Pulmonary artery endothelial cell (primary cell): ENCODE data around the gene CDH23. TPM values are rescaled to one million over a fixed set of nuclear protein-coding genes. Genes with fewer than 3 reads are reported as not detected.

ENCODE experiments used
- DNase-seq: peaks from one replicate; pipeline ENCODE4 v3.0.0-alpha.2; 2011; ENCODE audit warnings: low read depth, low spot score
- total RNA-seq: library from RNA; depleted of rRNA; stranded (reverse); fragments of >200 nt; gene quantifications from 2 replicates; pipeline ENCODE4 v1.2.3, GENCODE V29; 2014

Gene CDH23
- total RNA-seq, 1 donor from 2014 or later, result 0.07 TPM

- no peak for DNase-seq
Observed at GRCh38 chr10:71621231-71622153, 224.8 kb downstream of the CDH23 start.

- DNase-seq, result no peak
Observed at GRCh38 chr10:71622154-71622526, 225.4 kb downstream of the CDH23 start.

GRCh38 chr10:71622616-71623015, 225.9 kb downstream of the CDH23 start:
- no peak for DNase-seq

DNA sequence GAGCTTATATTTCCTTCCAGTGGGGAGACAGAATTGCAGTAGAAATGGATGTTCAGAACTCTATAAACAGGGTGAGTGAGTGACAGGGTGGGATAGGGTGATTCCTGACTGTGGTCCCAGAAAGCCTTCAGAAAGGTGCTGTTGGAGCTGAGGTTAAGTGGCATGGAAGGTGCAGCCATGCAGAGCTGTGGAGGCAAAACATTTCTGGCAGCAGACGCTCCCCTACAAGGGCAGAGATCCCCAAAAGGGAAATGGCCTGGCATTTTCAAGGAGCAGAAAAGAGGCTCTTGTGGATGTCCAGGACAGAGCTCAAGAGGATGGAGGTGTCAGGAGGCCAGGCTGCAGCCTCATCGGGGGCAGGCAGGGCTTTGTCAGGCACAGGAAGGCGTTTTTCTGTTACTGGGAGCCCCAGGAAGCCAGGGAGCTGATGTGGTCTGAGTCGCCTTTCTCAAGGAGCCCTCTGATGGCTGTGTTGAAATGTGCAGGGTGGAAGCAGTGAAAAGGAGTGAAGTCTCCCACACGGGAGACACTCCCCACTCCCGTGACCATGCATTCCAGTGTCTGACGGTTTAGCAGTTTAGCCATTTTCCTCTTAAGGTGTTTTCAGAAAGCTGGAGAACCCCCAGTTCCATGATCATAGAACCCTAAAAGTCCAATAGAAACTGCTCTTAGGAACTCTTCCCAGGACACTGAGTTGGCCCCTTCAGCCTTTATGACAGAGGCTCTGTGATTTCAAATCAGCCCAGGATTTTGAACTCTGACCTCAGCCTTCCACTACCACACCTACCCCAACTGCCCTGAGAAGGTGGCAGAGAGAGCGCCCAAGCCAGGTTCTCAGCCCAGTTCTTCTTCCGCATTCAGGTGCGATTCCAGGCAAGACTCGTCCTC, 226.6 kb downstream of the CDH23 start:
- no peak for DNase-seq

GRCh38 chr10:71623986-71624291, 227.2 kb downstream of the CDH23 start:
- no peak for DNase-seq

GRCh38 chr10:71625445-71626175, 228.9 kb downstream of the CDH23 start:
- DNase-seq, result no peak

- DNase-seq, result no peak
Observed at GRCh38 chr10:71627230-71627939, 230.7 kb downstream of the CDH23 start.

GRCh38 chr10:71627956-71628355, 231.2 kb downstream of the CDH23 start:
- no peak for DNase-seq

GRCh38 chr10:71629131-71629530, 232.4 kb downstream of the CDH23 start:
- no peak for DNase-seq

GRCh38 chr10:71630168-71630567, 233.4 kb downstream of the CDH23 start:
- DNase-seq, result no peak

DNA sequence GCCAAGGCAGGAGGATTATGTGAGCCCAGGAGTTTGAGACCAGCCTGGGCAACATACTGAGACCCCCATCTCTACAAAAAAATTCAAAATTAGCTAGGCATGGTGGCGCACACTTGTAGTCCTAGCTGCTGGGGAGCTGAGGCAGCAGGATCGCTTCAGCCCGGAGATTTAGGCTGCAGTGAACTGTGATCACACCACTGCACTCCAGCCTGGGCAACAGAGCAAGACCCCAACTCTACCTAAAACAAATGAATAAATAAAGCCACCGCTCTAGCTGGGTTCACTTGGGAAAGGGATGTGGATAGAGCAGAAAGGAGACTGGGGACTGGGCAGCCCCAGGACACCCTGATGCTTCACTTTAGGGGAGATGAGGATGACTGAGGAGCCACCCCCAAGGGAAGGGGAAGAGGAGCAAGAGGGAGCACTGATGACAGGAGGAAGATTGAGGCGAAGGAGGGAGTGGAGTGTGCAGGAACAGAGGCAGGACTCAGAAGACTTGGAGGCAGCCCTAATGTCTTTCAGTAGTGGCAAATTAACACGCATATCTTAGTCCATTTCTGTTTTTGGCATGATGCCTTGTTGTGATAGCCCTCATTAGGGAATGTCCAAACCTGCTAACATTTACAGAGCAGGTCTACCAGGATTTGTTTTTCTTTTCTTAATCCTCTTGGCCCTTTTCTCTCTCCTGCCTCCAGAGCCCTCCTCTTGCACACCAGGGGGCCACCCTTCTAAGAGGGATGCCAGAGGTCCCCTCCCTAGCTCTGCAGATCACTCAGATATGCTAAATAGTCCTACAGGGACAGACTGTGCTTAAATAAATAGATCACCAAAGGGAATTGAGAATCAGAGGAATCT, 234.5 kb downstream of the CDH23 start:
- no peak for DNase-seq

DNA sequence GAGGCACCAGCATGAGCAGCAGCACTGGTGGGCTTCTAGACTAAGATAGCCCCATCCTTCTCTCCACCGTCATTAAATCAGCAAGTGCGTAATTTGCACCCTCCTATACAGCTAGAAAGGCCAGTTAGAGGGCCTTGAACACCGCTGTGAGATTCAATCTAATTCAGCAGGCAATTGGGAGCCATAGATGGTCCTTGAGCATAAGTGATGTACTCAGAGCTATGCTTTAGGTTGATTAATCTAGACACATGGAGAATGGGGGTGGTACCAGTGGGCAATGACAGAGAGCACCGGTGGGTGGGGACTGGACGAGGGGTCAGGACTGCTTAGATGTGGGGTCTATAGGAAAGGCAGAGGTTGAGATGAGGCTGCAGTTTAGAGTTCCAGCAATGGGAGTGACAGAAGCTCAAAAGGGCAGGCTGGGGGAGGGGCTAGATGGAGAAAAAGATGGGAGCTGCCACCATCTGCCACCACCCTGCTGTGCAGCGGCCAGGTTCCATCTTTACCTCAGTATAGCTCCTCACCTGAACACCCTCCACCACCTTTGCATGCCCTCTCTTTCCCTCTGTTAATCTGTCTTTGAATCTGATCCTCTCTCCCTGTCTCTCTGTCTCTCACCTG, 235.6 kb downstream of the CDH23 start:
- DNase-seq, result no peak

GRCh38 chr10:71632896-71633600, 236.3 kb downstream of the CDH23 start:
- no peak for DNase-seq

DNA sequence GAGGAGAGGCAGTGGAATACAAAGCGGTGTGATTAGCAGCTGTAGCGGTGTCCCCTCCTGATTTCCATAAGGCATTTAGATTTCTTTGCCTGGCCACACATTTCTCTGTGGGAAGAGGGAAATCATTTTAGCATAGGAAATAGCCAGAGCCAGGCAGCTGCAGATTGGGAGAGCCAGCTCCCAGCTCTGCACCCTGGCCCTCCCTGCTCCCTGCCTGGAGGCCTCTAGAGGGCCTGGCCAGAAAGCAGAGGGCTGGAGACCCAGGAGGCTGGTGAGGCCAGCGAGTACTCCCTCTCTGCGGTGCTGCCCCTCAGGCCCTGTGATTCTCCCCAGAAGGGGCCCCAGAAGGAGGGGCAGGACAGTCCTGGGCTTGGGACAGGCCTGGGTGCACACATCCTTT, 237.2 kb downstream of the CDH23 start:
- DNase-seq, result no peak

DNA sequence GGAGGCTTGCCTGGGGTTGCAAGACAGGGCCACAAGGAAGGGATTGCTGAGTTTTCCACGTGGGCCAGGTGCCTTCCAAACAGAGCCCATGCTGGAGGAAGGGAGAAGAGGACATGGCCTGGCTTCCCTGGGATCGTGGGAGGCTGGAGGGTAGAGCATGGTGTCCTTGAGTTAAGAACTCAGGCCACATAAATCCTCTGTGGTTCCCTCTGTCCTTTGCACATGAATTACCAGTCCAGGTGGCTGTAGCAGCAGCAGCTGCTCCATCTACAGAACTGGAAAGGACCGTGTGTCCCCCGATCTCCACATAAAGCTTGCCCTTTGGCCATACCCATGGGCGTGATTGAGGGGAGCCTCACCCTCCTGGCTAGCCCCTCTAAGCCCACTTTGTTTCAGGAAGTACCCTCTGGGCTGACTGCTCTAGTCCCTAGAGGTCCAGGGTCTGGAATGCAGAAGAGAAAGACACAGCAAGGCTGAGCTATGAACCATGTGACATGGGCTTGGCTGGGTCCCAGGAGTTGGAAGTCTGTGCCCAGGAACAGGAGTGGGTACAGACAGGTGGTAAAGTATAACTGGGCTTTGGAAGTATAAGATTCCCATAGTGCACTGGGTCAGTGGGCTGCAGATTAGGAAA, 237.9 kb downstream of the CDH23 start:
- no peak for DNase-seq

GRCh38 chr10:71635251-71635866, 238.6 kb downstream of the CDH23 start:
- no peak for DNase-seq

GRCh38 chr10:71635867-71636266, 239.1 kb downstream of the CDH23 start:
- DNase-seq, result no peak

DNA sequence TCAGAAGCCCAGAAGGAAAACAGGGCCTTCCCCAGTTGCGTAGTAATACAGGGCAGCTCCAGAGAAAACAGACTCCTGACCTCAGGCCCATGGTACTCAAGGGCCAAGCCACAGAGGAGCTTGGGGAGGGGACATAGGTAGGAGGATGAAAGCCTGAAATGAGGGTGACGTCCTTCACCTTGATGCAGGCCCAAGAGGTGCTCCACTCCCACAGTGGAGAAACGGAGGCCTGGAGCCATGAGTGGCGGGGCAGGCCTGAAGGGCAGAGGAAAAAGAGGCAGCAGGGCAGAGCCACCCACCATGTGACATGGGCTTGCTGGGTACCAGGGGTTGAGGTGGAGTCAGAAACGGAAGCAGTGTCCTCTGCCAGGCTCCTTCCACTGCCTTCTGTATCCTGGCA, 239.9 kb downstream of the CDH23 start:
- no peak for DNase-seq
